Adrenal gland (tissue), 12 donors: ENCODE measurements around the gene METTL1. TPM values are rescaled to one million over a fixed set of nuclear protein-coding genes. Genes with fewer than 3 reads are reported as not detected.
A peak's percentile ranks its signal among the peaks of the same experiment; 100 is the strongest.

Experiments
- DNase-seq, 7 donors: peaks; one replicate each; pipeline ENCODE4 v3.0.0-alpha.2; 2019 to 2020
- H3K27ac ChIP-seq, 5 donors: fragments of 200-600 bp; sonication (generic) in 4 of 5; 1 replicate in 3 of 5; 2 replicates in 2 of 5; pipeline versions ENCODE4 v1.5.1 to v1.8.0; 2016 to 2020; ENCODE audit warnings: mild to moderate bottlenecking in 1 of 5
- H3K27me3 ChIP-seq: fragments of 200-600 bp; 2 replicates; pipeline ENCODE4 v1.8.0; 2021
- H3K36me3 ChIP-seq, 2 donors: fragments of 200-600 bp; replicated peaks in 1 of 2; 1 replicate in 1 of 2; 2 replicates in 1 of 2; pipeline versions ENCODE4 v1.5.1 to v1.8.0; 2018 to 2022
- H3K4me1 ChIP-seq, 2 donors: fragments of 200-600 bp; replicated peaks in 1 of 2; 1 replicate in 1 of 2; 2 replicates in 1 of 2; pipeline versions ENCODE4 v1.5.1 to v1.8.0; 2018 to 2021
- H3K4me3 ChIP-seq, 4 donors: fragments of 200-600 bp; sonication (generic) in 3 of 4; one replicate each; pipeline ENCODE4 v1.5.1; 2016 to 2018
- H3K9me3 ChIP-seq, 3 donors: fragments of 200-600 bp; sonication (generic) in 1 of 3; replicated peaks in 1 of 3; 1 replicate in 2 of 3; 2 replicates in 1 of 3; pipeline versions ENCODE4 v1.5.1 to v1.8.0; 2016 to 2021
- CTCF ChIP-seq, 6 experiments: fragments of 450-650 bp in 4 of 6; fragments of 200-600 bp in 2 of 6; sonication (generic) in 1 of 6; IDR thresholded peaks; 1 replicate in 5 of 6; 2 replicates in 1 of 6; pipeline versions ENCODE4 v1.5.1 to v1.8.0; 2016 to 2021; ENCODE audit warnings: antibody characterized with exemption in 6 of 6, mild to moderate bottlenecking in 2 of 6, moderate library complexity in 1 of 6
- POLR2A ChIP-seq, 2 donors: fragments of 450-650 bp; IDR thresholded peaks; one replicate each; pipeline ENCODE4 v1.6.1; 2017; ENCODE audit warnings: antibody characterized with exemption in 2 of 2, mild to moderate bottlenecking in 2 of 2, moderate library complexity in 1 of 2
- WGBS, 4 donors: extraction: QIAGEN DNeasy Blood & Tissue Kit in 2 of 4; methylation state at CpG; one replicate each; pipeline versions ENCODE4 v1.1.5 to v1.1.7; 2013 to 2017; 5-methylcytosine and 5-hydroxymethylcytosine counted together
- intact Hi-C, 2 donors: fragments of 100-400 bp; cut with DNase I; formaldehyde crosslinking; loops; one replicate each; pipeline versions ENCODE4 v1.14.1 to v1.15.0; 2022 to 2023
- polyA plus RNA-seq, 3 donors: library from polyadenylated mRNA; stranded (reverse); fragments of 200-250 nt in 2 of 3; fragments of 350-450 nt in 1 of 3; fragmentation: Illumina TruSeq in 1 of 3; extraction: RNeasy Lipid Tissue Mini Kit (QIAGEN cat#74804) in 1 of 3; gene quantifications; one replicate each; pipeline ENCODE4 v1.2.3, GENCODE V29; 2013 to 2014
- total RNA-seq, 9 donors: library from RNA; depleted of rRNA in 4 of 9; stranded (reverse); fragments of >200 nt in 4 of 9; fragments of 120-200 nt in 1 of 9; fragmentation: NEBNext Ultra II Directional in 1 of 9; extraction: Animal tissue kit (Norgen Biotek cat#: 25700) in 1 of 9; gene quantifications; one replicate each; pipeline versions ENCODE4 v1.1.0 to v1.2.4, GENCODE V29; 2013 to 2023
- donor health status: healthy with polysubstance abuse.
- donor health status: Bipolar disorder and iron deficiency.
- donor health status: DM: yes; HTN: yes; CAD: no.
- donor health status: DM: no; HTN: no; CAD: no.
- donor health status: DM: no; HTN: no; CAD: no.
- donor health status: DM: yes; HTN: yes; CAD: no.

Gene METTL1
- total and polyA plus RNA-seq, 12 donors, result 4.7 to 87.8 (median 28.0) TPM

GRCh38 chr12:57761391-57761998, 10.4 kb downstream of the METTL1 start:
- Histone ChIP-seq H3K27ac (no peak overlapping the region), H3K27me3 (no peaks in the 10 kb centered on the region), H3K36me3 (peaks cover 0 to 21% of the 10 kb centered on the region in 2 donors), H3K9me3 (no peaks in the 10 kb centered on the region), H3K4me3 (no peak overlapping the region), H3K4me1 (peaks cover 18 to 22% of the 10 kb centered on the region in 2 donors)
- DNase-seq, result no peak
- TF ChIP-seq POLR2A (IDR thresholded peaks at IDR 0.05) (no peak), CTCF (IDR thresholded peaks at IDR 0.05) (no peak)
- intact Hi-C loops, result no loop called here
- WGBS, 4 donors, result 87 to 97% (median 90%) methylated on average over 4 of the region's 4 CpGs

GRCh38 chr12:57760347-57760982, 11.4 kb downstream of the METTL1 start:
- Histone ChIP-seq H3K4me1 (peaks cover 8 to 18% of the 10 kb centered on the region in 2 donors), H3K27ac (no peak overlapping the region), H3K4me3 (no peak overlapping the region), H3K36me3 (peaks cover 0 to 21% of the 10 kb centered on the region in 2 donors), H3K9me3 (no peaks in the 10 kb centered on the region), H3K27me3 (no peaks in the 10 kb centered on the region)
- DNase-seq, result no peak
- no peak for TF ChIP-seq CTCF (IDR thresholded peaks at IDR 0.05)
- no peak for TF ChIP-seq POLR2A (IDR thresholded peaks at IDR 0.05)
- WGBS, 4 donors, result 84 to 95% (median 91%) methylated on average over 3 of the region's 3 CpGs
- intact Hi-C loops, result no loop called here

- H3K4me3 ChIP-seq, result no peak overlapping the region
- no peak overlapping the region for H3K27ac ChIP-seq
- peaks cover 0 to 10% of the 10 kb centered on the region in 2 donors for H3K4me1 ChIP-seq
- no peaks in the 10 kb centered on the region for H3K9me3 ChIP-seq
- intact Hi-C loops, result no loop called here
- TF ChIP-seq CTCF (IDR thresholded peaks at IDR 0.05) (peak in 4 of 6 experiments; percentile 21 to 36 (median 29)), POLR2A (IDR thresholded peaks at IDR 0.05) (no peak)
- 41 to 54% (median 49%) methylated on average over 2 to 3 of the region's 3 CpGs for WGBS, 4 donors
- DNase-seq, result peak in 1 of 7 donors; percentile 35
- H3K36me3 ChIP-seq, result peaks cover 0 to 21% of the 10 kb centered on the region in 2 donors
- no peaks in the 10 kb centered on the region for H3K27me3 ChIP-seq
Measured at GRCh38 chr12:57759360-57759980, 12.4 kb downstream of the METTL1 start.

- no peak overlapping the region for H3K4me3 ChIP-seq
- H3K36me3 ChIP-seq, result peaks cover 0 to 21% of the 10 kb centered on the region in 2 donors
- 95 to 98% (median 96%) methylated on average over 15 to 25 of the region's 25 CpGs for WGBS, 4 donors
- no peaks in the 10 kb centered on the region for H3K27me3 ChIP-seq
- TF ChIP-seq CTCF (IDR thresholded peaks at IDR 0.05) (no peak), POLR2A (IDR thresholded peaks at IDR 0.05) (no peak)
- peaks cover 0 to 14% of the 10 kb centered on the region in 2 donors for H3K4me1 ChIP-seq
- H3K9me3 ChIP-seq, result no peaks in the 10 kb centered on the region
- DNase-seq, result no peak
- intact Hi-C loops, result no loop called here
- H3K27ac ChIP-seq, result no peak overlapping the region
Measured at GRCh38 chr12:57758552-57759359, 13.1 kb downstream of the METTL1 start.
